SK-N-SH treated with all-trans-retinoic acid at 6 μM for 48 hours (cell line): ENCODE results near the gene IKBKE.

ENCODE experiments used
- ATAC-seq: fragments of 200-7000 bp; cut with Tn5 transposase; 3 replicates; pipeline ENCODE4 v1.9.1; 2020; ENCODE audit warnings: mild to moderate bottlenecking, moderate library complexity
- ARNTL ChIP-seq: fragments of 450-650 bp; formaldehyde crosslinking; IDR thresholded peaks from 2 replicates; pipeline ENCODE4 v1.5.0; 2020; ENCODE audit warnings: low read depth, mild to moderate bottlenecking, moderate library complexity, borderline replicate concordance
- BACH2 ChIP-seq: fragments of 250-450 bp; sonication (Bioruptor Pico); IDR thresholded peaks from 2 replicates; pipeline ENCODE4 v1.9.0; 2021; ENCODE audit warnings: mild to moderate bottlenecking, borderline replicate concordance
- CSDC2 ChIP-seq: fragments of 250-450 bp; sonication (Bioruptor Pico); IDR thresholded peaks from 2 replicates; pipeline ENCODE4 v1.5.0; 2020; ENCODE audit warnings: mild to moderate bottlenecking, moderate library complexity
- CSRNP3 ChIP-seq: fragments of 250-450 bp; sonication (Bioruptor Pico); IDR thresholded peaks from 2 replicates; pipeline ENCODE4 v1.5.1; 2021; ENCODE audit warnings: mild to moderate bottlenecking, moderate library complexity
- ESRRG ChIP-seq: fragments of 250-450 bp; sonication (Bioruptor Pico); IDR thresholded peaks from 2 replicates; pipeline ENCODE4 v1.6.1; 2021; ENCODE audit warnings: mild to moderate bottlenecking
- GLIS3 ChIP-seq: fragments of 250-450 bp; sonication (Bioruptor Pico); IDR thresholded peaks from 2 replicates; pipeline ENCODE4 v1.5.0; 2020; ENCODE audit warnings: mild to moderate bottlenecking, moderate library complexity
- ISL1 ChIP-seq: fragments of 250-450 bp; sonication (Bioruptor Pico); IDR thresholded peaks from 2 replicates; pipeline ENCODE4 v2.1.2; 2022; ENCODE audit warnings: mild to moderate bottlenecking, moderate library complexity
- OSR1 ChIP-seq: fragments of 250-450 bp; sonication (Bioruptor Pico); IDR thresholded peaks from 2 replicates; pipeline ENCODE4 v1.8.0; 2022; ENCODE audit warnings: moderate library complexity, mild to moderate bottlenecking, inconsistent platforms
- PATZ1 ChIP-seq: fragments of 250-450 bp; sonication (Bioruptor Pico); IDR thresholded peaks from 2 replicates; pipeline ENCODE4 v1.8.0; 2020; ENCODE audit warnings: mild to moderate bottlenecking, moderate library complexity, borderline replicate concordance
- PPARA ChIP-seq: fragments of 250-450 bp; sonication (Bioruptor Pico); IDR thresholded peaks from 2 replicates; pipeline ENCODE4 v1.5.0; 2020; ENCODE audit warnings: mild to moderate bottlenecking, borderline replicate concordance
- RARB ChIP-seq: fragments of 250-450 bp; sonication (Bioruptor Pico); IDR thresholded peaks from 2 replicates; pipeline ENCODE4 v1.8.0; 2021; ENCODE audit warnings: mild to moderate bottlenecking, moderate library complexity
- SNAI2 ChIP-seq: fragments of 250-450 bp; sonication (Bioruptor Pico); IDR thresholded peaks from 2 replicates; pipeline ENCODE4 v1.5.0; 2020; ENCODE audit warnings: mild to moderate bottlenecking, moderate library complexity
- TCF4 ChIP-seq: fragments of 250-450 bp; sonication (Bioruptor Pico); IDR thresholded peaks from 2 replicates; pipeline ENCODE4 v1.8.0; 2021; ENCODE audit warnings: mild to moderate bottlenecking, moderate library complexity, borderline replicate concordance
- TOX ChIP-seq: fragments of 250-450 bp; sonication (Bioruptor Pico); IDR thresholded peaks from 2 replicates; pipeline ENCODE4 v1.8.0; 2021; ENCODE audit warnings: mild to moderate bottlenecking, moderate library complexity, borderline replicate concordance
- TSHZ2 ChIP-seq: fragments of 250-450 bp; sonication (Bioruptor Pico); IDR thresholded peaks from 2 replicates; pipeline ENCODE4 v1.5.0; 2020; ENCODE audit warnings: mild to moderate bottlenecking, moderate library complexity
- ZC3H10 ChIP-seq: fragments of 250-450 bp; sonication (Bioruptor Pico); IDR thresholded peaks from 2 replicates; pipeline ENCODE4 v1.5.1; 2021; ENCODE audit warnings: mild to moderate bottlenecking, moderate library complexity
- ZFP3 ChIP-seq: fragments of 250-450 bp; sonication (Bioruptor Pico); IDR thresholded peaks from 2 replicates; pipeline ENCODE4 v1.5.0; 2020; ENCODE audit warnings: mild to moderate bottlenecking, moderate library complexity
- ZFP30 ChIP-seq: fragments of 450-650 bp; formaldehyde crosslinking; IDR thresholded peaks from 2 replicates; pipeline ENCODE4 v1.5.0; 2022; ENCODE audit warnings: mild to moderate bottlenecking, moderate library complexity
- ZNF565 ChIP-seq: fragments of 450-650 bp; formaldehyde crosslinking; conservative IDR thresholded peaks from 2 replicates; pipeline ENCODE4 v1.5.0; 2020; ENCODE audit warnings: low read depth, mild to moderate bottlenecking, moderate library complexity
- ZNF70 ChIP-seq: fragments of 450-650 bp; formaldehyde crosslinking; IDR thresholded peaks from 2 replicates; pipeline ENCODE4 v1.5.0; 2020; ENCODE audit warnings: mild to moderate bottlenecking, moderate library complexity
- ZNF8 ChIP-seq: fragments of 450-650 bp; formaldehyde crosslinking; IDR thresholded peaks from 2 replicates; pipeline ENCODE4 v1.5.0; 2020; ENCODE audit warnings: mild to moderate bottlenecking, moderate library complexity
- TF ChIP-seq, protein P1 (sequence below): fragments of 250-450 bp; sonication (Bioruptor Pico); IDR thresholded peaks from 2 replicates; pipeline ENCODE4 v1.5.1; 2020; ENCODE audit warnings: low read depth, mild to moderate bottlenecking, moderate library complexity
- TF ChIP-seq, protein P2 (sequence below): fragments of 250-450 bp; sonication (Bioruptor Pico); IDR thresholded peaks from 2 replicates; pipeline ENCODE4 v1.8.0; 2021; ENCODE audit warnings: low read depth, mild to moderate bottlenecking, moderate library complexity, borderline replicate concordance

IKBKE gene

DNA sequence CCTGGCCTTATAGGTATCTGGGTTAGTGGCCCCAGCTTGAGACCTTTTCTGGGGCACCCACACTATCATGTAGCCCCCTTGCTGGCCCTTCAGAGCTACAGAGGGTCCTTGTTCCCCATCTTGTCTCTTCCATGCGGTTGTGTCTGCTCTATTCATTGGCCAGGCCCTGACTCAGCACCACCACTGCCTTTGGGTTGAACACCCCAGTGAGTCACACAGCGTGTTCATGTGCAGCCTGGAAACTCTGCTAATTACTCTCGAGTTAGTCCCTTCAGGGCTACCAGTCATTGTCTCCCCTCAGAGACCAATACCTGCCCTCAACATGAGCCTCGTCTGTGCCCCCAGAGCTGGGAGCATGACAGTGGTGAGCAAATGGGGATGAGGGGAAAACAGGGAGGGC, 28.2 kb upstream of the IKBKE start:
- ATAC-seq: peak; percentile 38; the same call in 2 of the 3 replicates
- TF ChIP-seq ZC3H10 (CRISPR knock-in tag): no peak
- TF ChIP-seq, protein P1, sequence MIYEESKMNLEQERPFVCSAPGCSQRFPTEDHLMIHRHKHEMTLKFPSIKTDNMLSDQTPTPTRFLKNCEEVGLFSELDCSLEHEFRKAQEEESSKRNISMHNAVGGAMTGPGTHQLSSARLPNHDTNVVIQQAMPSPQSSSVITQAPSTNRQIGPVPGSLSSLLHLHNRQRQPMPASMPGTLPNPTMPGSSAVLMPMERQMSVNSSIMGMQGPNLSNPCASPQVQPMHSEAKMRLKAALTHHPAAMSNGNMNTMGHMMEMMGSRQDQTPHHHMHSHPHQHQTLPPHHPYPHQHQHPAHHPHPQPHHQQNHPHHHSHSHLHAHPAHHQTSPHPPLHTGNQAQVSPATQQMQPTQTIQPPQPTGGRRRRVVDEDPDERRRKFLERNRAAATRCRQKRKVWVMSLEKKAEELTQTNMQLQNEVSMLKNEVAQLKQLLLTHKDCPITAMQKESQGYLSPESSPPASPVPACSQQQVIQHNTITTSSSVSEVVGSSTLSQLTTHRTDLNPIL (CRISPR knock-in tag): no peak
- no peak for TF ChIP-seq RARB
- TF ChIP-seq ARNTL (CRISPR knock-in tag): no peak
- no peak for TF ChIP-seq SNAI2 (CRISPR knock-in tag)
- TF ChIP-seq ZFP30 (CRISPR knock-in tag): no peak
- no peak for TF ChIP-seq TCF4 (CRISPR knock-in tag)
- no peak for TF ChIP-seq PPARA
- no peak for TF ChIP-seq BACH2 (CRISPR knock-in tag)
- TF ChIP-seq ISL1 (CRISPR knock-in tag): no peak
- no peak for TF ChIP-seq ZNF70 (CRISPR knock-in tag)
- no peak for TF ChIP-seq ZNF8 (CRISPR knock-in tag)
- TF ChIP-seq, protein P2, sequence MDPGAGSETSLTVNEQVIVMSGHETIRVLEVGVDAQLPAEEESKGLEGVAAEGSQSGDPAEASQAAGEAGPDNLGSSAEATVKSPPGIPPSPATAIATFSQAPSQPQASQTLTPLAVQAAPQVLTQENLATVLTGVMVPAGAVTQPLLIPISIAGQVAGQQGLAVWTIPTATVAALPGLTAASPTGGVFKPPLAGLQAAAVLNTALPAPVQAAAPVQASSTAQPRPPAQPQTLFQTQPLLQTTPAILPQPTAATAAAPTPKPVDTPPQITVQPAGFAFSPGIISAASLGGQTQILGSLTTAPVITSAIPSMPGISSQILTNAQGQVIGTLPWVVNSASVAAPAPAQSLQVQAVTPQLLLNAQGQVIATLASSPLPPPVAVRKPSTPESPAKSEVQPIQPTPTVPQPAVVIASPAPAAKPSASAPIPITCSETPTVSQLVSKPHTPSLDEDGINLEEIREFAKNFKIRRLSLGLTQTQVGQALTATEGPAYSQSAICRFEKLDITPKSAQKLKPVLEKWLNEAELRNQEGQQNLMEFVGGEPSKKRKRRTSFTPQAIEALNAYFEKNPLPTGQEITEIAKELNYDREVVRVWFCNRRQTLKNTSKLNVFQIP (CRISPR knock-in tag): no peak
- no peak for TF ChIP-seq TSHZ2
- TF ChIP-seq ZNF565 (CRISPR knock-in tag): no peak
- no peak for TF ChIP-seq CSRNP3 (CRISPR knock-in tag)
- TF ChIP-seq PATZ1: no peak
- no peak for TF ChIP-seq ZFP3 (CRISPR knock-in tag)
- TF ChIP-seq OSR1 (CRISPR knock-in tag): no peak
- no peak for TF ChIP-seq ESRRG (CRISPR knock-in tag)

GRCh38 chr1:206445116-206445515, 25.2 kb upstream of the IKBKE start:
- ATAC-seq: no peak
- TF ChIP-seq ZNF565 (CRISPR knock-in tag): no peak
- no peak for TF ChIP-seq OSR1 (CRISPR knock-in tag)
- no peak for TF ChIP-seq TOX
- TF ChIP-seq BACH2 (CRISPR knock-in tag): no peak
- no peak for TF ChIP-seq TSHZ2
- no peak for TF ChIP-seq GLIS3 (CRISPR knock-in tag)
- no peak for TF ChIP-seq CSDC2
- TF ChIP-seq ZFP30 (CRISPR knock-in tag): no peak
- TF ChIP-seq TCF4 (CRISPR knock-in tag): no peak
- TF ChIP-seq SNAI2 (CRISPR knock-in tag): no peak
- TF ChIP-seq RARB: no peak
- TF ChIP-seq, all 23 proteins: peak for 0
